Adrenal gland (tissue), 12 donors: ENCODE measurements around the gene ADAM30. TPM values are rescaled to one million over a fixed set of nuclear protein-coding genes. Genes with fewer than 3 reads are reported as not detected.

Experiments
- DNase-seq, 7 donors: peaks; one replicate each; pipeline ENCODE4 v3.0.0-alpha.2; 2019 to 2020
- H3K27ac ChIP-seq, 5 donors: fragments of 200-600 bp; sonication (generic) in 4 of 5; 1 replicate in 3 of 5; 2 replicates in 2 of 5; pipeline versions ENCODE4 v1.5.1 to v1.8.0; 2016 to 2020; ENCODE audit warnings: mild to moderate bottlenecking in 1 of 5
- H3K27me3 ChIP-seq: fragments of 200-600 bp; 2 replicates; pipeline ENCODE4 v1.8.0; 2021
- H3K36me3 ChIP-seq, 2 donors: fragments of 200-600 bp; replicated peaks in 1 of 2; 1 replicate in 1 of 2; 2 replicates in 1 of 2; pipeline versions ENCODE4 v1.5.1 to v1.8.0; 2018 to 2022
- H3K4me1 ChIP-seq, 2 donors: fragments of 200-600 bp; replicated peaks in 1 of 2; 1 replicate in 1 of 2; 2 replicates in 1 of 2; pipeline versions ENCODE4 v1.5.1 to v1.8.0; 2018 to 2021
- H3K4me3 ChIP-seq, 4 donors: fragments of 200-600 bp; sonication (generic) in 3 of 4; one replicate each; pipeline ENCODE4 v1.5.1; 2016 to 2018
- H3K9me3 ChIP-seq, 3 donors: fragments of 200-600 bp; sonication (generic) in 1 of 3; replicated peaks in 1 of 3; 1 replicate in 2 of 3; 2 replicates in 1 of 3; pipeline versions ENCODE4 v1.5.1 to v1.8.0; 2016 to 2021
- POLR2A ChIP-seq, 2 donors: fragments of 450-650 bp; IDR thresholded peaks; one replicate each; pipeline ENCODE4 v1.6.1; 2017; ENCODE audit warnings: antibody characterized with exemption in 2 of 2, mild to moderate bottlenecking in 2 of 2, moderate library complexity in 1 of 2
- WGBS, 4 donors: extraction: QIAGEN DNeasy Blood & Tissue Kit in 2 of 4; methylation state at CpG; one replicate each; pipeline versions ENCODE4 v1.1.5 to v1.1.7; 2013 to 2017; 5-methylcytosine and 5-hydroxymethylcytosine counted together
- intact Hi-C, 2 donors: fragments of 100-400 bp; cut with DNase I; formaldehyde crosslinking; loops; one replicate each; pipeline versions ENCODE4 v1.14.1 to v1.15.0; 2022 to 2023
- polyA plus RNA-seq, 3 donors: library from polyadenylated mRNA; stranded (reverse); fragments of 200-250 nt in 2 of 3; fragments of 350-450 nt in 1 of 3; fragmentation: Illumina TruSeq in 1 of 3; extraction: RNeasy Lipid Tissue Mini Kit (QIAGEN cat#74804) in 1 of 3; gene quantifications; one replicate each; pipeline ENCODE4 v1.2.3, GENCODE V29; 2013 to 2014
- total RNA-seq, 9 donors: library from RNA; depleted of rRNA in 4 of 9; stranded (reverse); fragments of >200 nt in 4 of 9; fragments of 120-200 nt in 1 of 9; fragmentation: NEBNext Ultra II Directional in 1 of 9; extraction: Animal tissue kit (Norgen Biotek cat#: 25700) in 1 of 9; gene quantifications; one replicate each; pipeline versions ENCODE4 v1.1.0 to v1.2.4, GENCODE V29; 2013 to 2023
- TF ChIP-seq, protein P1 (sequence below), 6 experiments: fragments of 450-650 bp in 4 of 6; fragments of 200-600 bp in 2 of 6; sonication (generic) in 1 of 6; IDR thresholded peaks; 1 replicate in 5 of 6; 2 replicates in 1 of 6; pipeline versions ENCODE4 v1.5.1 to v1.8.0; 2016 to 2021; ENCODE audit warnings: antibody characterized with exemption in 6 of 6, mild to moderate bottlenecking in 2 of 6, moderate library complexity in 1 of 6
- donor health status: healthy with polysubstance abuse.
- donor health status: Bipolar disorder and iron deficiency.
- donor health status: DM: yes; HTN: yes; CAD: no.
- donor health status: DM: no; HTN: no; CAD: no.
- donor health status: DM: no; HTN: no; CAD: no.
- donor health status: DM: yes; HTN: yes; CAD: no.

The ADAM30 gene
- total and polyA plus RNA-seq, 12 donors: not detected

DNA sequence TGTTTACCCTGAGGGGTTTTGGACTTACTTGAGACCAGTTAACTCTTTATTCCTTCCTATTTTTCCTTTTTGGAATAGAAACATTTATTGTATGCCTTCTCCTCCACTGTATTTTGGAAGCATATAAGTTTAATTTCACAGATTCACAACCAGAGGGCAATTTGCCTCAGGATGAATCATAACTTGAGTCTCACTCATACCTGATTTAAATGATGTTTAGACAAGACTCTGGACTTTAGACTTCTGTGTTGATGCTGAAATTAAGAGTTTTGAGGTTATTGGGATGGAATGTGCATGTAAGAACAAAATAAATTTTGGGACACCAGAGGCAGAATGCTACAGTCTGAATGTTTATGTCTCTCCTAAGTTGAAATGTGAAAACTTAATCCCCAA, 7.1 kb upstream of the ADAM30 start:
- TF ChIP-seq, protein P1, sequence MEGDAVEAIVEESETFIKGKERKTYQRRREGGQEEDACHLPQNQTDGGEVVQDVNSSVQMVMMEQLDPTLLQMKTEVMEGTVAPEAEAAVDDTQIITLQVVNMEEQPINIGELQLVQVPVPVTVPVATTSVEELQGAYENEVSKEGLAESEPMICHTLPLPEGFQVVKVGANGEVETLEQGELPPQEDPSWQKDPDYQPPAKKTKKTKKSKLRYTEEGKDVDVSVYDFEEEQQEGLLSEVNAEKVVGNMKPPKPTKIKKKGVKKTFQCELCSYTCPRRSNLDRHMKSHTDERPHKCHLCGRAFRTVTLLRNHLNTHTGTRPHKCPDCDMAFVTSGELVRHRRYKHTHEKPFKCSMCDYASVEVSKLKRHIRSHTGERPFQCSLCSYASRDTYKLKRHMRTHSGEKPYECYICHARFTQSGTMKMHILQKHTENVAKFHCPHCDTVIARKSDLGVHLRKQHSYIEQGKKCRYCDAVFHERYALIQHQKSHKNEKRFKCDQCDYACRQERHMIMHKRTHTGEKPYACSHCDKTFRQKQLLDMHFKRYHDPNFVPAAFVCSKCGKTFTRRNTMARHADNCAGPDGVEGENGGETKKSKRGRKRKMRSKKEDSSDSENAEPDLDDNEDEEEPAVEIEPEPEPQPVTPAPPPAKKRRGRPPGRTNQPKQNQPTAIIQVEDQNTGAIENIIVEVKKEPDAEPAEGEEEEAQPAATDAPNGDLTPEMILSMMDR (IDR thresholded peaks at IDR 0.05): no peak
- no peak for TF ChIP-seq POLR2A (IDR thresholded peaks at IDR 0.05)
- H3K4me1 ChIP-seq: no peaks in the 10 kb centered on the region
- H3K9me3 ChIP-seq: no peaks in the 10 kb centered on the region
- H3K27ac ChIP-seq: no peak overlapping the region
- DNase-seq: no peak
- no peaks in the 10 kb centered on the region for H3K36me3 ChIP-seq
- intact Hi-C loops: no loop called here
- no peaks in the 10 kb centered on the region for H3K27me3 ChIP-seq
- H3K4me3 ChIP-seq: no peak overlapping the region

- TF ChIP-seq, protein P1 (IDR thresholded peaks at IDR 0.05): no peak
- no peak for TF ChIP-seq POLR2A (IDR thresholded peaks at IDR 0.05)
- no peaks in the 10 kb centered on the region for H3K9me3 ChIP-seq
- H3K27ac ChIP-seq: no peak overlapping the region
- H3K27me3 ChIP-seq: no peaks in the 10 kb centered on the region
- 80 to 94% (median 89%) methylated on average over 4 of the region's 4 CpGs for WGBS, 4 donors
- intact Hi-C loops: no loop called here
- no peak for DNase-seq
- no peaks in the 10 kb centered on the region for H3K36me3 ChIP-seq
- no peaks in the 10 kb centered on the region for H3K4me1 ChIP-seq
- no peak overlapping the region for H3K4me3 ChIP-seq
Measured at GRCh38 chr1:119902775-119903442, 6.6 kb upstream of the ADAM30 start.

DNA sequence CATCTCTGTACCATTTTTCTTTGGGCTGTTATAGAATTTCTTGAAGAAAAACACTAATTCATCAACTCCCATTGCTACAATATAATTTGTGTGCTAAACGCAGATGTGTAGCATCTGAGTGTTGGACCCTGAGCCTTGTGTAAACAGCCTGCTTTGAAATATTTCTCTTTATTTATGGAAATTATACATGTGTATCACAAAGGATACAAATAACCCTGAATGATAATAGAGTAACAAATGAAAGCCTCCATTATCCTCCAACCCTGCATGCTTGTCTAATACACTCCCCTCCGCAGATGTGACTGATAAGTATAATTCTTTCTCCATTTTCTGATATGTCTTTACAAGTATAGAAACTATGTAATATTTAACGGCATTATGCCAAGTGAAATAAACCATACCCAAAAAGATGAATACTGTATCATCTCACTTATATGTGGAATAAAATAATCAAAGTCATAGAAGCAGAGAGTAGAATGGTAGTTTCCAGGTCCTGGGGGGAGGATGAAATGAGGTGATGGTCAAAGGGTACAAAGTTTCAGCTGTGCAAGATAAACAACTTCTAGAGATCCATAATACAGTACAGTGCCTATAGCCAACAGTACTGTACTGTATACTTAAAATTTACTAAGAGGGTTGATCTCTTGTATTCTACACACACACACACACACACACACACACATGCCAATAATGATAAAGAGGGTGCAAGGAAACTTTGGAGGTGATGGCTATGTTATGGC, 2.8 kb upstream of the ADAM30 start:
- peaks cover 5% of the 10 kb centered on the region for H3K27me3 ChIP-seq
- WGBS, 4 donors: 79 to 83% (median 82%) methylated on average over 3 of the region's 3 CpGs
- TF ChIP-seq POLR2A (IDR thresholded peaks at IDR 0.05): no peak
- TF ChIP-seq, protein P1 (IDR thresholded peaks at IDR 0.05): no peak
- H3K36me3 ChIP-seq: no peaks in the 10 kb centered on the region
- H3K9me3 ChIP-seq: no peaks in the 10 kb centered on the region
- intact Hi-C loops: no loop called here
- no peak overlapping the region for H3K27ac ChIP-seq
- DNase-seq: no peak
- no peak overlapping the region for H3K4me3 ChIP-seq
- H3K4me1 ChIP-seq: no peaks in the 10 kb centered on the region

- no peak for DNase-seq
- WGBS, 4 donors: 68 to 74% (median 69%) methylated on average over 2 of the region's 2 CpGs
- TF ChIP-seq, protein P1 (IDR thresholded peaks at IDR 0.05): no peak
- no peak for TF ChIP-seq POLR2A (IDR thresholded peaks at IDR 0.05)
- H3K9me3 ChIP-seq: no peaks in the 10 kb centered on the region
- H3K27me3 ChIP-seq: peaks cover 5% of the 10 kb centered on the region
- intact Hi-C loops: no loop called here
- H3K4me3 ChIP-seq: no peak overlapping the region
- H3K27ac ChIP-seq: no peak overlapping the region
- no peaks in the 10 kb centered on the region for H3K36me3 ChIP-seq
- no peaks in the 10 kb centered on the region for H3K4me1 ChIP-seq
Measured at GRCh38 chr1:119898530-119898929, 2.2 kb upstream of the ADAM30 start.
